ENCODE results near the gene TSGA10IP. TPM values are rescaled to one million over a fixed set of nuclear protein-coding genes. Genes with fewer than 3 reads are reported as not detected.

Gene TSGA10IP
- total and polyA plus RNA-seq, 2 donors (not counting 1 experiment from before 2014, with no cell fraction given): not detected

DNA sequence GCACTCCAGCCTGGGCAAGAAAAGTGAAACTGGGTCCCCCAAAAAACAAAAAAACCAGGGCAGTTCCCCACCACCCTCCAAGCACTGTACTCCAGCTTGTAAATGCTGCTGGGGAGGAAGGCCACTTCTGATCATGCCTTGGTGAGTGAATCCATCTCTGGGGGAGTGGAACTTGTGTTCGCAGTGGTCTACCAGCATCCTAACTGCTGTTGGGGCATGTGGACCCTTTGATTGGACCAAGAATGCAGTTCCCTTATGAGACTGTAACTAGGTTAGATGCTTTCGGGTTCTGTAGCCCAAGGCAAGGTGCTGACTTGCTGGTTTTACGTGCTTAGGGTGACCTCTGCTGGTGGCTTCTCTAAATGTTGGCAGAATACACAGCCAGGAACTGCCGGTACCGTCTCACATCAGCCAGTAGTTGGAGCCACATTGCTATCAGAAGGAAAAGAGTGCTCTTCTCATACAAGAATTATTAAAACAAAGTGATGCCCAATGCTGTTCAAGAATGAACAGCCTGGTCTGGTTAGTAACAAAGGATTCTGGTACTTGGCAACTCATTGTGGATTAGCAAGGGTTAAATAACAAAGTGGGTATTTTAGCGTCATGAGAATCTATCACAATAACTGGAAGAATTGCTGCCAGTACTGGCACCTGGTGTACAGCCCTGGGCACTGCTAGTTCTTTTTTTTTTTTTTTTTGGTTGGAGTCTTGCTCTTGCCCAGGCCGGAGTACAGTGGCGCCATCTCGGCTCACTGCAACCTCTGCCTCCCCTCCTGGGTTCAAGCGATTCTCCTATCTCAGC, 43.7 kb downstream of the TSGA10IP start:
- H3K36me3 ChIP-seq (replicated peaks in 1 of 2; ENCODE audit: control extremely low read depth in 1 of 2, control insufficient read depth in 1 of 2, extremely low read depth in 1 of 2, insufficient read depth in 2 of 2, low read length in 1 of 2): no peaks in the 10 kb centered on the region
- no peak overlapping the region for H3K9ac ChIP-seq (ENCODE audit: low read length)
- H3K27me3 Mint-ChIP-seq: no peaks in the 10 kb centered on the region
- TF ChIP-seq EZH2 (IDR thresholded peaks at IDR 0.05; ENCODE audit: borderline replicate concordance, insufficient read depth, low read depth, low read length, poor library complexity, severe bottlenecking): no peak
- TF ChIP-seq, protein P1, sequence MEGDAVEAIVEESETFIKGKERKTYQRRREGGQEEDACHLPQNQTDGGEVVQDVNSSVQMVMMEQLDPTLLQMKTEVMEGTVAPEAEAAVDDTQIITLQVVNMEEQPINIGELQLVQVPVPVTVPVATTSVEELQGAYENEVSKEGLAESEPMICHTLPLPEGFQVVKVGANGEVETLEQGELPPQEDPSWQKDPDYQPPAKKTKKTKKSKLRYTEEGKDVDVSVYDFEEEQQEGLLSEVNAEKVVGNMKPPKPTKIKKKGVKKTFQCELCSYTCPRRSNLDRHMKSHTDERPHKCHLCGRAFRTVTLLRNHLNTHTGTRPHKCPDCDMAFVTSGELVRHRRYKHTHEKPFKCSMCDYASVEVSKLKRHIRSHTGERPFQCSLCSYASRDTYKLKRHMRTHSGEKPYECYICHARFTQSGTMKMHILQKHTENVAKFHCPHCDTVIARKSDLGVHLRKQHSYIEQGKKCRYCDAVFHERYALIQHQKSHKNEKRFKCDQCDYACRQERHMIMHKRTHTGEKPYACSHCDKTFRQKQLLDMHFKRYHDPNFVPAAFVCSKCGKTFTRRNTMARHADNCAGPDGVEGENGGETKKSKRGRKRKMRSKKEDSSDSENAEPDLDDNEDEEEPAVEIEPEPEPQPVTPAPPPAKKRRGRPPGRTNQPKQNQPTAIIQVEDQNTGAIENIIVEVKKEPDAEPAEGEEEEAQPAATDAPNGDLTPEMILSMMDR (IDR thresholded peaks at IDR 0.05): peak; percentile 99
- no peak overlapping the region for H3K4me3 Mint-ChIP-seq
- H3K4me1 ChIP-seq (ENCODE audit: control insufficient read depth in 2 of 2, insufficient read depth in 2 of 2, low read length in 2 of 2): peaks cover 3 to 7% of the 10 kb centered on the region in 2 donors
- peaks cover 11% of the 10 kb centered on the region for H3K79me2 ChIP-seq (ENCODE audit: control insufficient read depth, insufficient read depth, low read length)
- H2AFZ ChIP-seq (ENCODE audit: insufficient read depth, low read depth, low read length, poor library complexity, severe bottlenecking): no peak overlapping the region
- H3K9me3 ChIP-seq (ENCODE audit: control extremely low read depth in 1 of 3, control insufficient read depth in 2 of 3, insufficient read depth in 1 of 3, low read length in 2 of 3): no peaks in the 10 kb centered on the region
- no peaks in the 10 kb centered on the region for H4K20me1 ChIP-seq (ENCODE audit: control insufficient read depth, insufficient read depth, low read length, poor library complexity, severe bottlenecking)
- no peak overlapping the region for H3K4me2 ChIP-seq (replicated peaks; ENCODE audit: low read depth, low read length, poor library complexity, severe bottlenecking)
- no peak overlapping the region for H3K27ac ChIP-seq (ENCODE audit: low read length in 2 of 2)
- DNase-seq: peak; percentile 96
- 2% methylated on average over 6 of the region's 10 CpGs for WGBS (ENCODE audit: insufficient coverage)
- H3K9me3 Mint-ChIP-seq (ENCODE audit: insufficient read depth): no peaks in the 10 kb centered on the region
- H3K27ac Mint-ChIP-seq: peak overlapping the region; percentile 84
- peaks cover 5% of the 10 kb centered on the region for H3K4me1 Mint-ChIP-seq
- H3K27me3 ChIP-seq (replicated peaks in 1 of 4; ENCODE audit: control extremely low read depth in 1 of 4, control insufficient read depth in 3 of 4, insufficient read depth in 4 of 4, low read length in 3 of 4): no peaks in the 10 kb centered on the region
- peak; percentile 99 for ATAC-seq (ENCODE audit: low read depth)
- CTCF ChIA-PET: interaction anchor here (0.6 to 11.9 kb wide), 16 partner anchors 10 to 364 kb away, joined by 3 to 144 read pairs (median 4); partner anchors contain the start of genes AP5B1, CCDC85B, FIBP and KAT5
- POLR2A ChIA-PET: interaction anchor here (0.7 to 1.1 kb wide), 3 partner anchors 98 to 238 kb away, joined by 3 to 6 read pairs (median 4); no protein-coding TSS in a partner anchor
- intact Hi-C loops (cut with micrococcal nuclease): loop anchor here (1.0 to 2.0 kb wide), 11 partner anchors 13 to 374 kb away; partner anchors contain the start of genes AP5B1, BANF1, EIF1AD and FIBP
- H3K4me3 ChIP-seq (ENCODE audit: control extremely low read depth in 1 of 5, extremely low read depth in 1 of 5, insufficient read depth in 1 of 5, low read depth in 2 of 5, low read length in 4 of 5): no peak overlapping the region

DNA sequence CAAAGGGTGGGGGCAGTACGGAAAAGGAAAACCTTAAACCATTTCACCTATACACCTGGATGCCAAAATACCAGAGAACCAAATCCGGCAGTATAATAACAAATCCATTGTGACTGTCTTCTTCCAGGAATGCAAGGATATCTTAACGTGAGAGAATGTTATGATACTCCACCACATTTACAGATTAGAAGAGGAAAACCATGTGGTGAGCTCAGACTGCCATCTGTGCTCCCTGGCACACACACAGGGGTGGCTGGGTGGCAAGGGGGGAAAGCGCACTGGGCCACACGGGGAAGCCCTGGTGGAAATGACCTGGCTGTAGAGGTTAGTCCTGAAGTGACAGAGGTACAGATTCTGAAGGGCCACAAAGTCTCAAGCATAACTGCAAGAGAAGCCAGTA, 46.8 kb downstream of the TSGA10IP start:
- Mint-ChIP-seq H3K27ac (no peak overlapping the region), H3K4me3 (no peak overlapping the region), H3K9me3 (ENCODE audit: insufficient read depth) (no peaks in the 10 kb centered on the region), H3K4me1 (peaks cover 5% of the 10 kb centered on the region), H3K27me3 (no peaks in the 10 kb centered on the region)
- H3K36me3 ChIP-seq (replicated peaks in 1 of 2; ENCODE audit: control extremely low read depth in 1 of 2, control insufficient read depth in 1 of 2, extremely low read depth in 1 of 2, insufficient read depth in 2 of 2, low read length in 1 of 2): peaks cover 0 to under 1% of the 10 kb centered on the region in 2 experiments
- DNase-seq: no peak
- H3K79me2 ChIP-seq (ENCODE audit: control insufficient read depth, insufficient read depth, low read length): peaks cover 11% of the 10 kb centered on the region
- POLR2A ChIA-PET: interaction anchor here (0.6 kb wide), 1 partner anchor 318 kb away, joined by 3 read pairs; no protein-coding TSS in a partner anchor
- no peak overlapping the region for H3K4me3 ChIP-seq (ENCODE audit: control extremely low read depth in 1 of 5, extremely low read depth in 1 of 5, insufficient read depth in 1 of 5, low read depth in 2 of 5, low read length in 4 of 5)
- no peaks in the 10 kb centered on the region for H3K27me3 ChIP-seq (replicated peaks in 1 of 4; ENCODE audit: control extremely low read depth in 1 of 4, control insufficient read depth in 3 of 4, insufficient read depth in 4 of 4, low read length in 3 of 4)
- no peak overlapping the region for H2AFZ ChIP-seq (ENCODE audit: insufficient read depth, low read depth, low read length, poor library complexity, severe bottlenecking)
- H3K9ac ChIP-seq (ENCODE audit: low read length): no peak overlapping the region
- TF ChIP-seq, protein P1 (IDR thresholded peaks at IDR 0.05): no peak
- no peak for TF ChIP-seq EZH2 (IDR thresholded peaks at IDR 0.05; ENCODE audit: borderline replicate concordance, insufficient read depth, low read depth, low read length, poor library complexity, severe bottlenecking)
- H3K4me2 ChIP-seq (replicated peaks; ENCODE audit: low read depth, low read length, poor library complexity, severe bottlenecking): no peak overlapping the region
- no peaks in the 10 kb centered on the region for H4K20me1 ChIP-seq (ENCODE audit: control insufficient read depth, insufficient read depth, low read length, poor library complexity, severe bottlenecking)
- ATAC-seq (ENCODE audit: low read depth): no peak
- intact Hi-C loops (cut with micrococcal nuclease): no loop called here
- WGBS (ENCODE audit: insufficient coverage): 92% methylated on average over 2 of the region's 5 CpGs
- peaks cover 3 to 7% of the 10 kb centered on the region in 2 donors for H3K4me1 ChIP-seq (ENCODE audit: control insufficient read depth in 2 of 2, insufficient read depth in 2 of 2, low read length in 2 of 2)
- no peaks in the 10 kb centered on the region for H3K9me3 ChIP-seq (ENCODE audit: control extremely low read depth in 1 of 3, control insufficient read depth in 2 of 3, insufficient read depth in 1 of 3, low read length in 2 of 3)
- CTCF ChIA-PET: interaction anchor here (0.7 to 11.9 kb wide), 8 partner anchors 53 to 280 kb away, joined by 3 to 144 read pairs (median 5); partner anchors contain the start of genes AP5B1, C11orf68, CCDC85B and FIBP
- no peak overlapping the region for H3K27ac ChIP-seq (ENCODE audit: low read length in 2 of 2)

Data from B cell (primary cell).